Stimulated activated CD4-positive, alpha-beta T cell treated with anti-CD3 and anti-CD28 coated beads, Interleukin-4, amount 100 ng/mL, for 48 hours (primary cell): Measurements from ENCODE around the gene MEI4.

Source experiments
- DNase-seq, 2 donors: peaks; one replicate each; pipeline ENCODE4 v3.0.0-alpha.2; 2020; ENCODE audit warnings: low read depth in 2 of 2

The MEI4 gene

DNA sequence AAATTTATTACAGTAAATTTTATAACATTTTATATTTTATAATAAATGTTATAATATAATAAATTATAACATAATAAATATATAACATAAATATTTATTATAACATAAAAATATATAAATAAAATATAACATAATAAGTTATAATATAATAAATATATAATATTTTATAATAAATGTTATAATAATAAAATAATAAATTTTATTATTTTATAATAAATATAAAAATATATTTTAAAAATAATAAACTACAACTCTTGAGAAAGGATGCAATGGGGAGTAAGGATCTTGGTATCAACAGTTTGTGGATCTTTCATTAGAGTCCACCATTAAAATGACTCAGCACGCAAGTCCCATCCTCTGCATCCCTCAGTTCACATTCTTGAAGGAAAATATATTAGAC is 312.6 kb downstream of the MEI4 start:
- no peak for DNase-seq

DNA sequence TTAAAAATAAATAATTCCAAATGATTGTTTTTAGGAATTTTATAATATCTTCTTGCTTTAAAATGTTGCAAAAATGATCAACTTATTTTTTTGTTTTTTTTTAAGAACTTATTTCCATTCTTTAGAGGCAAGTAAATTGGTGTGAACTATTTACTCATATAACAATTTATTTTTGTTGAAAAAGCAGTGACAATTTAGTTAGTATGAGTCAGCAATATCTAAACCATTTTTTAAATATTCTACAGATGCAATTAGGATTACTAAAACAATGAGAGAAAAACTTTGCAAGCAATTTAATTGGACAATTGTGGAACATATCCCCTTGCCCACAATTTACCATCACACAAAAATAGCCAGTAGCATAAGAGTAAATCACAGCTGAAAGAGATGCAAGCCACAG is 319.5 kb downstream of the MEI4 start:
- no peak for DNase-seq
